IMR-90 (cell line): ENCODE measurements around the gene SIM1. TPM values are rescaled to one million over a fixed set of nuclear protein-coding genes. Genes with fewer than 3 reads are reported as not detected.

Experiments
- ATAC-seq: fragments of 200-7000 bp; cut with Tn5 transposase; 2 replicates; pipeline ENCODE4 v1.9.1; 2020; ENCODE audit warnings: low read depth, mild to moderate bottlenecking, moderate library complexity
- BruUV-seq: library from RNA; stranded (reverse); fragments of 400-500 nt; replicated peaks from 2 replicates; lab custom pipeline; 2021; lab: Mats Ljungman, UMichigan
- CTCF ChIA-PET: fragments of 300-600 bp; formaldehyde crosslinking; extraction: SDS; loops from one replicate; lab custom pipeline; 2021; ENCODE audit warnings: antibody characterized with exemption; lab: Yijun Ruan, JAX
- POLR2A ChIA-PET: fragments of 300-600 bp; sonication (Branson Sonifier 250); formaldehyde crosslinking; loops from one replicate; lab custom pipeline; 2022; ENCODE audit warnings: antibody characterized with exemption; ENCODE audit not compliant: unreplicated experiment; lab: Charles Lee
- DNase-seq: peaks from one replicate; pipeline ENCODE4 v3.0.0; 2013
- H2AFZ ChIP-seq: replicated peaks from 2 replicates; pipeline ENCODE3; 2013; ENCODE audit warnings: low read length, mild to moderate bottlenecking; ENCODE audit not compliant: poor library complexity
- H2AK5ac ChIP-seq: 2 replicates; pipeline ENCODE4 v1.6.1; 2013; ENCODE audit warnings: low read depth, low read length, inconsistent platforms
- H2AK9ac ChIP-seq: replicated peaks from 2 replicates; pipeline ENCODE3; 2013; ENCODE audit warnings: mild to moderate bottlenecking, low read depth, low read length, moderate library complexity; ENCODE audit not compliant: poor library complexity
- H2BK120ac ChIP-seq: 2 replicates; pipeline ENCODE4 v1.6.1; 2013; ENCODE audit warnings: low read depth, low read length, inconsistent platforms
- H2BK15ac ChIP-seq: 3 replicates; pipeline ENCODE4 v1.6.1; 2013; ENCODE audit warnings: low read depth, low read length, inconsistent platforms
- H2BK20ac ChIP-seq: 2 replicates; pipeline ENCODE4 v1.6.1; 2013; ENCODE audit warnings: low read depth, mild to moderate bottlenecking, inconsistent platforms, low read length, moderate library complexity
- H2BK5ac ChIP-seq: 2 replicates; pipeline ENCODE4 v1.6.1; 2013; ENCODE audit warnings: mild to moderate bottlenecking, low read depth, low read length, inconsistent platforms; ENCODE audit not compliant: poor library complexity, severe bottlenecking
- H3K14ac ChIP-seq: replicated peaks from 2 replicates; pipeline ENCODE4 v1.6.1; 2013; ENCODE audit warnings: low read depth, low read length, inconsistent platforms
- H3K18ac ChIP-seq: 2 replicates; pipeline ENCODE4 v1.6.1; 2013; ENCODE audit warnings: low read depth, low read length, control low read depth
- H3K23ac ChIP-seq: 2 replicates; pipeline ENCODE4 v1.6.1; 2013; ENCODE audit warnings: low read depth, low read length, inconsistent platforms
- H3K27ac ChIP-seq: 2 replicates; pipeline ENCODE4 v1.5.1; 2013; ENCODE audit warnings: mild to moderate bottlenecking, control low read depth, low read length; ENCODE audit not compliant: insufficient read depth
- H3K27me3 ChIP-seq: 2 replicates; pipeline ENCODE4 v1.6.1; 2013; ENCODE audit warnings: low read length; ENCODE audit not compliant: control insufficient read depth, insufficient read depth
- H3K36me3 ChIP-seq: 2 replicates; pipeline ENCODE4 v1.6.1; 2013; ENCODE audit warnings: low read length, mixed read lengths; ENCODE audit not compliant: control insufficient read depth, insufficient read depth
- H3K4ac ChIP-seq: 2 replicates; pipeline ENCODE4 v1.6.1; 2013; ENCODE audit warnings: low read depth, low read length, inconsistent platforms
- H3K4me1 ChIP-seq: 2 replicates; pipeline ENCODE4 v1.6.1; 2013; ENCODE audit warnings: low read length, mixed read lengths; ENCODE audit not compliant: control insufficient read depth, insufficient read depth
- H3K4me2 ChIP-seq: 2 replicates; pipeline ENCODE4 v1.6.1; 2013; ENCODE audit warnings: low read depth, mild to moderate bottlenecking, control low read depth, low read length, moderate library complexity
- H3K4me3 ChIP-seq: 2 replicates; pipeline ENCODE4 v1.5.1; 2013; ENCODE audit warnings: low read depth, mild to moderate bottlenecking, control low read depth, low read length, moderate library complexity; ENCODE audit not compliant: insufficient read depth
- H3K56ac ChIP-seq: 2 replicates; pipeline ENCODE4 v1.6.1; 2013; ENCODE audit warnings: low read length, inconsistent platforms; ENCODE audit not compliant: insufficient read depth; ENCODE audit errors: extremely low read depth
- H3K79me1 ChIP-seq, 2 experiments: 2 replicates each; pipeline ENCODE4 v1.6.1; 2013; ENCODE audit warnings: low read length in 2 of 2, inconsistent platforms in 1 of 2, low read depth in 1 of 2
- H3K9ac ChIP-seq: 2 replicates; pipeline ENCODE4 v1.6.1; 2013; ENCODE audit warnings: low read depth, low read length, control low read depth
- H3K9me1 ChIP-seq: 2 replicates; pipeline ENCODE4 v1.6.1; 2013; ENCODE audit warnings: low read length, inconsistent platforms; ENCODE audit not compliant: insufficient read depth
- H3K9me3 ChIP-seq: 2 replicates; pipeline ENCODE4 v1.6.1; 2013; ENCODE audit warnings: low read length; ENCODE audit not compliant: control insufficient read depth, insufficient read depth
- H4K20me1 ChIP-seq: 2 replicates; pipeline ENCODE4 v1.6.1; 2013; ENCODE audit warnings: low read length, inconsistent platforms; ENCODE audit not compliant: insufficient read depth
- H4K5ac ChIP-seq: 2 replicates; pipeline ENCODE4 v1.6.1; 2013; ENCODE audit warnings: mild to moderate bottlenecking, low read depth, low read length, control low read depth
- H4K8ac ChIP-seq, 2 experiments: 2 replicates each; pipeline ENCODE4 v1.6.1; 2013; ENCODE audit warnings: low read depth in 2 of 2, low read length in 2 of 2, control low read depth in 1 of 2, inconsistent platforms in 1 of 2
- H4K91ac ChIP-seq: 2 replicates; pipeline ENCODE4 v1.6.1; 2013; ENCODE audit warnings: low read depth, low read length, inconsistent platforms; ENCODE audit not compliant: insufficient read depth
- BHLHE40 ChIP-seq: fragments of 150-350 bp; IDR thresholded peaks from 2 replicates; pipeline ENCODE4 v1.6.1; 2016; ENCODE audit warnings: mild to moderate bottlenecking, low read depth, low read length
- CEBPB ChIP-seq: IDR thresholded peaks from 2 replicates; pipeline ENCODE4 v1.6.1; 2012; ENCODE audit warnings: low read depth, low read length, improper control_type of control experiment
- CHD1 ChIP-seq: IDR thresholded peaks from 2 replicates; pipeline ENCODE4 v1.6.1; 2012; ENCODE audit warnings: low read depth, low read length, improper control_type of control experiment
- CTCF ChIP-seq: conservative IDR thresholded peaks from 2 replicates; pipeline ENCODE4 v1.5.1; 2012; ENCODE audit warnings: mild to moderate bottlenecking, low read depth, low read length, improper control_type of control experiment
- FOS ChIP-seq: fragments of 150-350 bp; IDR thresholded peaks from 2 replicates; pipeline ENCODE4 v1.6.1; 2016; ENCODE audit warnings: low read depth, low read length
- MAFK ChIP-seq: IDR thresholded peaks from 2 replicates; pipeline ENCODE4 v1.6.1; 2012; ENCODE audit warnings: low read depth, low read length, improper control_type of control experiment
- MAZ ChIP-seq: IDR thresholded peaks from 2 replicates; pipeline ENCODE4 v1.6.1; 2012; ENCODE audit warnings: low read depth, mild to moderate bottlenecking, low read length, improper control_type of control experiment, moderate library complexity, borderline replicate concordance
- MXI1 ChIP-seq: IDR thresholded peaks from 2 replicates; pipeline ENCODE4 v1.6.1; 2012; ENCODE audit warnings: low read depth, mild to moderate bottlenecking, low read length, moderate library complexity, borderline replicate concordance
- NFE2L2 ChIP-seq: fragments of 150-350 bp; IDR thresholded peaks from 2 replicates; pipeline ENCODE4 v1.6.1; 2016; ENCODE audit warnings: low read depth, mild to moderate bottlenecking, low read length
- POLR2A ChIP-seq: IDR thresholded peaks from 2 replicates; pipeline ENCODE4 v1.6.1; 2012; ENCODE audit warnings: mild to moderate bottlenecking, low read depth, low read length
- RAD21 ChIP-seq: IDR thresholded peaks from 2 replicates; pipeline ENCODE4 v1.6.1; 2012; ENCODE audit warnings: low read length, improper control_type of control experiment
- RFX5 ChIP-seq: IDR thresholded peaks from 2 replicates; pipeline ENCODE4 v1.8.0; 2012; ENCODE audit warnings: low read depth, mild to moderate bottlenecking, low read length, moderate library complexity
- SMC3 ChIP-seq: fragments of 150-350 bp; IDR thresholded peaks from 2 replicates; pipeline ENCODE4 v1.6.1; 2016; ENCODE audit warnings: low read depth, mild to moderate bottlenecking, antibody characterized with exemption, low read length, moderate library complexity
- WGBS, 2 experiments: methylation state at CpG; one replicate each; pipeline versions ENCODE4 v1.1.5 to v1.1.7; 2013; ENCODE audit warnings: missing lambda C conversion rate in 2 of 2; ENCODE audit not compliant: insufficient read length in 1 of 2; ENCODE audit errors: extremely low coverage in 2 of 2; 5-methylcytosine and 5-hydroxymethylcytosine counted together
- dilution Hi-C: fragments of 300-500 bp; cut with HindIII; formaldehyde crosslinking; loops from one replicate; pipeline ENCODE4 v1.14.3; 2018; ENCODE audit warnings: low sequenced_read_pairs; ENCODE audit not compliant: unreplicated experiment
- in situ Hi-C: fragments of 300-500 bp; cut with MboI; formaldehyde crosslinking; loops from 3 replicates; pipeline ENCODE4 v1.14.3; 2019; ENCODE audit warnings: low sequenced_read_pairs, inconsistent platforms, mixed read lengths
- intact Hi-C: fragments of 100-400 bp; cut with micrococcal nuclease; formaldehyde crosslinking; loops from 2 replicates; pipeline ENCODE4 v1.10.0; 2022
- polyA plus RNA-seq, 3 experiments: library from polyadenylated mRNA; depleted of rRNA; stranded (reverse); fragments of >200 nt; gene quantifications; 2 replicates each; pipeline ENCODE4 v1.2.3, GENCODE V29; 2012; ENCODE audit warnings: low replicate concordance in 1 of 3
- total RNA-seq: library from RNA; depleted of rRNA; stranded (reverse); fragments of >200 nt; gene quantifications from 2 replicates; pipeline ENCODE4 v1.2.3, GENCODE V29; 2012
- TF ChIP-seq, protein P1 (sequence below): fragments of 150-350 bp; IDR thresholded peaks from 2 replicates; pipeline ENCODE4 v1.6.1; 2016; ENCODE audit warnings: low read depth, mild to moderate bottlenecking, low read length, moderate library complexity, borderline replicate concordance
- TF ChIP-seq, protein P2 (sequence below): fragments of 150-350 bp; IDR thresholded peaks from 2 replicates; pipeline ENCODE4 v1.6.1; 2017; ENCODE audit warnings: mild to moderate bottlenecking, antibody characterized with exemption, low read length, low read depth

SIM1 gene
- total and polyA plus RNA-seq, 2 of the 4 experiments (the other 2 are of a cell fraction) = not detected

- Histone ChIP-seq H3K18ac (no peak overlapping the region), H3K56ac (no peak overlapping the region), H2BK5ac (no peak overlapping the region), H3K14ac (no peak overlapping the region), H2AFZ (no peak overlapping the region), H3K23ac (no peak overlapping the region), H3K4me2 (no peak overlapping the region), H2BK20ac (no peak overlapping the region), H3K27ac (no peak overlapping the region), H4K8ac (no peak overlapping the region), H4K91ac (no peak overlapping the region), H2BK120ac (no peak overlapping the region), H2BK15ac (no peak overlapping the region), H4K5ac (no peak overlapping the region), H3K4me3 (no peak overlapping the region), H3K9me3 (peaks cover 9% of the 10 kb centered on the region), H2AK5ac (no peak overlapping the region), H3K4me1 (no peaks in the 10 kb centered on the region), H3K36me3 (no peaks in the 10 kb centered on the region), H2AK9ac (no peak overlapping the region), H3K9ac (no peak overlapping the region), H3K27me3 (peaks cover 65% of the 10 kb centered on the region), H3K79me1 (no peaks in the 10 kb centered on the region), H4K20me1 (no peaks in the 10 kb centered on the region; the same call in 1 of the 2 replicates), H3K4ac (no peak overlapping the region), H3K9me1 (no peaks in the 10 kb centered on the region)
- POLR2A ChIA-PET = no interaction called here
- in situ Hi-C loops = loop anchor here (25.0 kb wide), 1 partner anchor 886 kb away; no protein-coding TSS in a partner anchor
- intact Hi-C loops = loop anchor here (5.0 kb wide), 1 partner anchor 206 kb away; no protein-coding TSS in a partner anchor
- TF ChIP-seq CHD1 (no peak), RFX5 (no peak), MAFK (no peak), FOS (no peak), CEBPB (no peak), SMC3 (no peak), RAD21 (no peak), POLR2A (no peak), MAZ (no peak), NFE2L2 (no peak), BHLHE40 (no peak), MXI1 (no peak), CTCF (no peak)
- TF ChIP-seq, protein P1, sequence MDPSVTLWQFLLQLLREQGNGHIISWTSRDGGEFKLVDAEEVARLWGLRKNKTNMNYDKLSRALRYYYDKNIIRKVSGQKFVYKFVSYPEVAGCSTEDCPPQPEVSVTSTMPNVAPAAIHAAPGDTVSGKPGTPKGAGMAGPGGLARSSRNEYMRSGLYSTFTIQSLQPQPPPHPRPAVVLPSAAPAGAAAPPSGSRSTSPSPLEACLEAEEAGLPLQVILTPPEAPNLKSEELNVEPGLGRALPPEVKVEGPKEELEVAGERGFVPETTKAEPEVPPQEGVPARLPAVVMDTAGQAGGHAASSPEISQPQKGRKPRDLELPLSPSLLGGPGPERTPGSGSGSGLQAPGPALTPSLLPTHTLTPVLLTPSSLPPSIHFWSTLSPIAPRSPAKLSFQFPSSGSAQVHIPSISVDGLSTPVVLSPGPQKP = no peak
- TF ChIP-seq, protein P2, sequence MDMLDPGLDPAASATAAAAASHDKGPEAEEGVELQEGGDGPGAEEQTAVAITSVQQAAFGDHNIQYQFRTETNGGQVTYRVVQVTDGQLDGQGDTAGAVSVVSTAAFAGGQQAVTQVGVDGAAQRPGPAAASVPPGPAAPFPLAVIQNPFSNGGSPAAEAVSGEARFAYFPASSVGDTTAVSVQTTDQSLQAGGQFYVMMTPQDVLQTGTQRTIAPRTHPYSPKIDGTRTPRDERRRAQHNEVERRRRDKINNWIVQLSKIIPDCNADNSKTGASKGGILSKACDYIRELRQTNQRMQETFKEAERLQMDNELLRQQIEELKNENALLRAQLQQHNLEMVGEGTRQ = no peak
- BruUV-seq = no TSS peak
- dilution Hi-C loops = loop anchor here (25.0 kb wide), 1 partner anchor 361 kb away; no protein-coding TSS in a partner anchor
- ATAC-seq (no peak), DNase-seq (no peak)
- no CpG with 5 or more reads among the region's 1 CpG for WGBS, 2 experiments
- CTCF ChIA-PET = interaction anchor here (1.0 to 1.9 kb wide), 2 partner anchors 297 to 356 kb away, joined by 3 to 5 read pairs; no protein-coding TSS in a partner anchor
Observed at GRCh38 chr6:100473182-100473581, 8.5 kb upstream of the SIM1 start.
